ENCODE results near the gene MEGF11. TPM values are rescaled to one million over a fixed set of nuclear protein-coding genes. Genes with fewer than 3 reads are reported as not detected.

The MEGF11 gene
- total RNA-seq, 1 donor from 2014 or later: not detected

GRCh38 chr15:66190746-66191145 is 62.8 kb downstream of the MEGF11 start:
- ATAC-seq (no peak), DNase-seq (ENCODE audit: missing footprints) (no peak)
- intact Hi-C loops (cut with DNase I): loop anchor here (5.0 kb wide), 1 partner anchor 273 kb away; no protein-coding TSS in a partner anchor

DNA sequence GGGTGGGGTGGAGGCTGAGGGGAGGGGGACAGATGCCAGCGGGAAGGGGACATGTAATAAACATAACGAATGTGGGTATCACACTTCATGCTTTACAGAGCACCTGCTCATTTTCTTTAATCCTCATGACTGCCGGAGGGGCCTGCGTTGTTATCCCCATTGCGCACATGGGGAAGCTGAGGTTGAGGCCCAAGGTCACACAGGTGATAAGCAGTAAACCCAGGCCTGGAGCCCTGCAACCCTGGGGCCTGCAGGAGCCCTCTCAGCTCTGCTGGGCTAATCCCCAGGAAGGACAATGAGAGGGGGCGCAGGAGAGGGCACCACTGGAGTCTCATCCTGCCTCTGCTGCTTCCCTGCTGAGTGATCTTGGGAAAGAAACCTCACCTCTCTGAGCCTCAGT is 64.3 kb downstream of the MEGF11 start:
- intact Hi-C loops (cut with DNase I): no loop called here
- no peak for DNase-seq (ENCODE audit: missing footprints)
- no peak for ATAC-seq

GRCh38 chr15:66188464-66188863 is 65.1 kb downstream of the MEGF11 start:
- intact Hi-C loops (cut with DNase I): no loop called here
- ATAC-seq (no peak), DNase-seq (ENCODE audit: missing footprints) (no peak)

DNA sequence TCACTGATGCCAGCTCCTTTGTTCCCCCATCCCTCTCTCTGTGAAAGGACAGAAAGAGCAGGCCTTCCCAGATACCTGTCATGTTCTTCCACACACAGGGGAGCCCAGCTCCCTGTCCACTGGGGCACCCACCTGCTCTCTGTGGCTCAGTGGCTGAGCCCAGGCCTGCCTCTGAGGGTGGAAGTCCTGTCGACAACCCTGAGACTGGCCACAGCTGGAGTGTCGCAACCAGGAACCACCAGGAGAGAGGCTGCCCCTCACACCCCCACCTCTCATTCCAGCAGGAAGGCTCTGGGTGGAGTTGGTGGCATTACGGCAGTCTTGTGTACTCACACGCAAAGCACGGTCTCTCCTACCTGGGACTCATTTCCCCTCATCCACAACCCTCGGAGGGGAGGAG is 66.3 kb downstream of the MEGF11 start:
- intact Hi-C loops (cut with DNase I): no loop called here
- ATAC-seq: no peak
- DNase-seq (ENCODE audit: missing footprints): no peak

DNA sequence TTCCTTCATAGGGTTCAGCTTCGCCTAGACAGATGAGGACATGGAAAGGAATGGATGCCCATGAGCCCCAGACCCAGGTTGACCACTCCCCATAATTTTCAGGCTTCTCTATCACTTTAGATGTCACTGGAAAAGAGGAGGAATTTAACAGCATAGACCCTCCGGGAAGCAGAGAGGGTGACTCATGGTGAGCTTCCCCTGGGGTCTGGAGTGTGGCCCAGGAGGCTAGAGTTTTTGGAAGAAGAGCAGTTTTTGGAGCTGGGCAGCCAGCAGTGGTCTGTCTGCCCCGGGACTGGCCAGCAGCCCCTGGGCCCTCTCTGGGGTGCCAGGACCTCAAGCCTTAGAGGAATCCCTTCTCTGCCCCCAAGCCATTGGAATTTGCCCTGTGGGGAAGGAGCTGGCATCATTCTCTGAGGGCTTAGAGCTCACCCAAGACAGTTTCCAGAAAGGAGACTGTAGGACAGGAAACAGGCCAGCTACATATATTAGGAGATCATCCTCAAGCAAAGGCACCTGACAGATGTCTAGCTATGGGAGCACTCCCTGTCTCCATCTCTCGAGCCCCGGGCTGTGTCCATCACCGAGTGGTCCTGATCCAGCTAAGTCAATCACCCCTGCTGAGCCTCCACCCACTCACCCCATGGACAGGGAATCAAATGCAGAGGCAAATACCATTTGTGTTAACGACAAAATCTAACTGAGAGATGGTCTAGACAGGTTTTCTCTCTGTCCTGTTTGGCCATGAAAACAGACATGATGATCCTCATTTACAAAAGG is 67.3 kb downstream of the MEGF11 start:
- intact Hi-C loops (cut with DNase I): no loop called here
- ATAC-seq (no peak), DNase-seq (ENCODE audit: missing footprints) (no peak)

- intact Hi-C loops (cut with DNase I): no loop called here
- DNase-seq (ENCODE audit: missing footprints) (no peak), ATAC-seq (no peak)
These were observed 68.4 kb downstream of the MEGF11 start for GRCh38 chr15:66184936-66185790.

GRCh38 chr15:66184492-66184891 is 69.1 kb downstream of the MEGF11 start:
- ATAC-seq (no peak), DNase-seq (ENCODE audit: missing footprints) (no peak)
- intact Hi-C loops (cut with DNase I): no loop called here

DNA sequence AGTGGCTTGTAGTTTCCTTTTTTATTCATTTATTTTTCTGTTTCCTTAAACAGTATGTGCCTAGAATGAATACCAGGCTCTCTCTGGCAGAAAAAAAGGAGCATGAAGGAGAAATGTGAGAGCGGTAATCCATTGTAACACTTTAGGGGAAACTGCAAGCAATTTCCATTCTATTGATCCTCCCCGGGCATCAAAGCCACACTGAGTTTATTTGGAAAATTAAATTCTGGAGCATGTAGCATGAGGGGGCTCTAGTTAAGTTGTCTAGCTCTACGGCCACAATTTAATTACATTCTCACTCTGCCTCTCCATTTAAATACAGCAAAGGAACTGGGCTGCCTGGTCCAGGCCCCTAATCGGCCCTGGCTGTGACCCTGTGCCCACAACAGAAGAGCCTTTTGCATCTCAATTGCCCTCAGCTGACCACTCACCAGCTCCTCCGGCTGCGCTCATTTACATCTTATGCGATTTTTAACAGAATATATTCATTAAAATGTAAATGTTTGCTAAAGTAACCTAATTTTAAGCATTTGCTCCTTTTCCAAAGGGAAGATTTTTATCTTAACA is 72.9 kb downstream of the MEGF11 start:
- intact Hi-C loops (cut with DNase I): no loop called here
- ATAC-seq (no peak), DNase-seq (ENCODE audit: missing footprints) (no peak)

- intact Hi-C loops (cut with DNase I): no loop called here
- ATAC-seq (no peak), DNase-seq (ENCODE audit: missing footprints) (no peak)
These were observed 75.0 kb downstream of the MEGF11 start for GRCh38 chr15:66178531-66178910.

DNA sequence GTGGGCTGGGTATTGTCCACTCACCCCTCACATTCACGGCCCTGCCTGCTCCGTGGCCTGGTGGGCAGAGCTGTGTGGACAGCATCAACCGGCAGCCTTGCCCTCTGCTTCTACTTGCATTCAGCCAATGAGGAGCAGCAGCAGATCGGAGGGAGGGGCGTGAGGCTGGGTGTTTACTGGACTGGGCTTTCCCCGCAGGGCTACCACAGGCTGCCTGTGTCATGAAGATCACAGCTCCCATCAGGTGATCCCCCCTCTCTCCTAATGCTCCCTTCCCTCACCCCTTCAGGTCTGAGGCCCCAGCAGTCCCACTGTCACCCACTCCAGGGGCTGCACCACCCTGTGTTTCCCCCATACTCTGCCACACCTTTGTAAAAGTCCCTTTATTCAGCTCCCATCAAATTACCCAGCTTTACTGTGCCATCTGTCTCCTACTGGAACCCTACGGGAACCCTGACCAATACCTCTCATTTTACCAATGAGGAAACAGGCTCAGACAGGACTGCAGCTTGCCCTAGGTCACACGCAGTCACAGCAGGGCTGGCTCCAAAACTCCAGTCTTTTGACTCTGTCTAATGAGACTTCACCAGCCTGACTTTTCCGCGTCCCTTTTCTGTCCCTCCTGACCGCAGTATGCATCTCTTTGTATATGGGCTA is 81.1 kb downstream of the MEGF11 start:
- intact Hi-C loops (cut with DNase I): no loop called here

GRCh38 chr15:66171841-66172240 is 81.7 kb downstream of the MEGF11 start:
- no peak for ATAC-seq
- intact Hi-C loops (cut with DNase I): no loop called here
- no peak for DNase-seq (ENCODE audit: missing footprints)

More for the DNA sequence above, 81.1 kb downstream of the MEGF11 start:
- ATAC-seq (no peak), DNase-seq (ENCODE audit: missing footprints) (no peak)

DNA sequence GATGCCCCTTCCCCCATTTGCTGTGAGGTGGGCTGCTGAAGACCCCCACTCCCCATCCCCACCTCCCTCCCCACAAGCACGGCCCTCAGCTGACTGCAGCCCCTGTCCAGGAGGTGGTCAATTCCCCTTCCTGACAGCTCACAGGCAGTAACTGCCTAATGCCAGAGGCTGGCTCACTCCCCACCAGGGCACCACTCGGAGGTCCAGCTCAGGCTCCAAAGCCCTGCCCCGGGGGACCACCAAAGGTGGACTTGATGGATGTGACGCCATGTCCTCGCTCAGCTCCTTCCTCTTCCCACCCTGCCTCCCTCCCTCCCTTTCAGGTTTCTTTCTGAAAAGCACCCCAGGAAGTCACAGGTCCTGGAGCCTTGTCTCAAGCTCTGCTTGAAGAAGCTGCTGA is 82.8 kb downstream of the MEGF11 start:
- ATAC-seq (no peak), DNase-seq (ENCODE audit: missing footprints) (no peak)
- intact Hi-C loops (cut with DNase I): no loop called here

GRCh38 chr15:66170042-66170441 is 83.5 kb downstream of the MEGF11 start:
- intact Hi-C loops (cut with DNase I): no loop called here
- ATAC-seq: no peak
- no peak for DNase-seq (ENCODE audit: missing footprints)

- no peak for DNase-seq (ENCODE audit: missing footprints)
- no peak for ATAC-seq
- intact Hi-C loops (cut with DNase I): no loop called here
These were observed 83.9 kb downstream of the MEGF11 start for GRCh38 chr15:66169625-66170024.

DNA sequence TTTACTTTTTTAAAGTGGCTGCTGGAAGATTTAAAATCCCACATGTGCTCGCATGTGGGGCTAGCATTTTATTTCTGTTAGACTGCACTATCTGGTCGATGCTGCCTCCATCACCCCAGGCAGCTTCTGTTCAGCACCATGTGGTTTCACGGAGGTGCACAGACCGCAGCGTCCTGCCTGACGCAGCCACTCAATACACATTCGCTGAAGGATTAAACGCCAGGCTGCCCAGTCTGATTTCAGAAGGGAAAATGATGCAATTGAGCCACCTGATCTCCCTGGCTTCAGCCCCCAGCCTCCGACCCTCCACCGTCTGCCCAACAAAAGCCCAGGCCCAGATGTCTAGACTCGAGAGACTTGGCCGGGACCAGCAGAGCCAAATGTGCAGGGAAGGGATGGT is 84.5 kb downstream of the MEGF11 start:
- ATAC-seq (no peak), DNase-seq (ENCODE audit: missing footprints) (no peak)
- intact Hi-C loops (cut with DNase I): no loop called here

DNA sequence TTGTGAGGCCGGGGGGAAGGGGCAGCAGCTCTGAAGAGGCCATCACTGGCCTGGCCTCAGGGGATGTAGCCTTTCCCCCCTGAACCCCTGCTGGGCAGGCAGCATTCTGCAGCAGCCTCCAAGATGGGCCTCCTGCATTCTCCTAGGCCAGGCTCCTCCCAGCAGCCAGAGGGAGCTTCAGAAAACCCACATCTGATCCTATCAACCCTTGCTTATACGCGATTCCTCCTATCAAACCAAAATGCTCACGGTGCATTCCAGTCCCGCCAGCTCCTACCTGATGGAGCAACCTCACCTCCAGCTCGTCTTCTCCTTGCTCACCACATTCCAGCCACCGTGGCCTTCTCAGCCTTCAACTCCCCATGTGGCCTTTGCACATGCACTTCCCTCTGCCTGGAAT is 85.7 kb downstream of the MEGF11 start:
- DNase-seq (ENCODE audit: missing footprints) (no peak), ATAC-seq (no peak)
- intact Hi-C loops (cut with DNase I): no loop called here

- ATAC-seq: no peak
- intact Hi-C loops (cut with DNase I): no loop called here
- no peak for DNase-seq (ENCODE audit: missing footprints)
These were observed 87.7 kb downstream of the MEGF11 start for GRCh38 chr15:66165856-66166255.

- intact Hi-C loops (cut with DNase I): no loop called here
- ATAC-seq (no peak), DNase-seq (ENCODE audit: missing footprints) (no peak)
These were observed 88.8 kb downstream of the MEGF11 start for GRCh38 chr15:66164788-66165187.

DNA sequence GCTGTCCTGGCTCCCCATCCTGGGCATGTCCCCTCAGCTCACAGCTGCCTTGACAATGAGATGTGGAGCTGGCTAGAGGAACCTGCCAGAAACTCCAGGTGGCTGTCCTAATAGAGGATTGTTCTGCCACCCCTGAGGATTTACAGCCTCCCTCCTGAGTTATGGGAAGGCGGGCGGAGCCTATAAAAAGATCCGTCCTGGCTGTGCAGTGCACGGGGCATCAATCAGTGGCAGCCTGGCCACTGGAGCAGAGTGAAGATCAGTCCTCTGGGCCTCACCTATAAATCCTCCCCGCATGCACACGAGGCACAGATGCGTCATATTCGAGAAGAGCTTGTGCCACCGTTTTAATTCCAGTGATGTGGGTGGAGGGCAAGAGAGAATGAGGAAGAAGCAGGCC is 90.0 kb downstream of the MEGF11 start:
- intact Hi-C loops (cut with DNase I): no loop called here
- DNase-seq (ENCODE audit: missing footprints): no peak
- ATAC-seq: no peak

All from Right ventricle myocardium inferior (tissue), 1 donor.